NCI-H446 (cell line): ENCODE results near the gene PERM1.
"Not testable (repeated sequence)": the region's sequence is repeated elsewhere in the genome, so short reads cannot be mapped to it uniquely, and the experiment has no call there.

Source experiments
- DNase-seq, 2 experiments: peaks; one replicate each; lab custom pipeline; 2025; lab: John Stamatoyannopoulos, UW

PERM1 gene

GRCh38 chr1:947958-948357 lies 33.9 kb downstream of the PERM1 start:
- no peak for DNase-seq

GRCh38 chr1:946811-947210 lies 35.1 kb downstream of the PERM1 start:
- not testable (repeated sequence) for DNase-seq

- DNase-seq, result no peak
Observed at GRCh38 chr1:945688-946556, 36.0 kb downstream of the PERM1 start.

- DNase-seq, result peak; percentile 97 to 98
Observed at GRCh38 chr1:944341-945325, 37.3 kb downstream of the PERM1 start.

- no peak for DNase-seq
Observed at GRCh38 chr1:943545-944340, 38.1 kb downstream of the PERM1 start.

GRCh38 chr1:942864-943533 lies 38.9 kb downstream of the PERM1 start:
- DNase-seq, result no peak

- DNase-seq, result no peak
Observed at GRCh38 chr1:942411-942821, 39.5 kb downstream of the PERM1 start.

GRCh38 chr1:941588-942383 lies 40.1 kb downstream of the PERM1 start:
- DNase-seq, result peak in 1 of 2 experiments; percentile 77

- no peak for DNase-seq
Observed at GRCh38 chr1:941015-941587, 40.8 kb downstream of the PERM1 start.

- DNase-seq, result peak; percentile 67 to 93
Observed at GRCh38 chr1:940107-941014, 41.5 kb downstream of the PERM1 start.

GRCh38 chr1:939511-940106 lies 42.3 kb downstream of the PERM1 start:
- no peak for DNase-seq

GRCh38 chr1:938711-939489 lies 43.0 kb downstream of the PERM1 start:
- no peak for DNase-seq

GRCh38 chr1:938088-938683 lies 43.7 kb downstream of the PERM1 start:
- no peak for DNase-seq

- no peak for DNase-seq
Observed at GRCh38 chr1:937521-937920, 44.4 kb downstream of the PERM1 start.

- no peak for DNase-seq
Observed at GRCh38 chr1:936348-937264, 45.3 kb downstream of the PERM1 start.

GRCh38 chr1:935751-936231 lies 46.1 kb downstream of the PERM1 start:
- DNase-seq, result peak; percentile 48 to 85
